ENCODE data around the gene TAS2R38.

TAS2R38 gene

GRCh38 chr7:142010952-142011548, 37.5 kb upstream of the TAS2R38 start:
- ATAC-seq = no peak
- TF ChIP-seq POU6F1 (CRISPR knock-in tag; IDR thresholded peaks at IDR 0.05; ENCODE audit: borderline replicate concordance, low read depth) (no peak), ZNF70 (CRISPR knock-in tag; IDR thresholded peaks at IDR 0.05) (no peak), BACH2 (CRISPR knock-in tag; IDR thresholded peaks at IDR 0.05; ENCODE audit: borderline replicate concordance) (no peak), CREB5 (CRISPR knock-in tag; IDR thresholded peaks at IDR 0.05; ENCODE audit: low read depth) (no peak), TSHZ2 (CRISPR knock-in tag; IDR thresholded peaks at IDR 0.05) (no peak), OSR1 (CRISPR knock-in tag; IDR thresholded peaks at IDR 0.05) (no peak), ZFP3 (CRISPR knock-in tag; IDR thresholded peaks at IDR 0.05) (no peak), PATZ1 (CRISPR knock-in tag; IDR thresholded peaks at IDR 0.05; ENCODE audit: borderline replicate concordance) (no peak), ZNF565 (CRISPR knock-in tag; conservative IDR thresholded peaks at IDR 0.05; ENCODE audit: low read depth) (no peak), CSDC2 (CRISPR knock-in tag; IDR thresholded peaks at IDR 0.05) (no peak), ZFP30 (CRISPR knock-in tag; IDR thresholded peaks at IDR 0.05) (no peak), PPARA (CRISPR knock-in tag; IDR thresholded peaks at IDR 0.05; ENCODE audit: borderline replicate concordance) (no peak), TCF4 (CRISPR knock-in tag; IDR thresholded peaks at IDR 0.05; ENCODE audit: borderline replicate concordance) (no peak), RARB (CRISPR knock-in tag; IDR thresholded peaks at IDR 0.05) (no peak), ESRRG (CRISPR knock-in tag; IDR thresholded peaks at IDR 0.05) (no peak), ZC3H10 (CRISPR knock-in tag; IDR thresholded peaks at IDR 0.05) (no peak), SNAI2 (CRISPR knock-in tag; IDR thresholded peaks at IDR 0.05) (no peak)

GRCh38 chr7:142009187-142009586, 35.6 kb upstream of the TAS2R38 start:
- no peak for TF ChIP-seq TCF4 (CRISPR knock-in tag; IDR thresholded peaks at IDR 0.05; ENCODE audit: borderline replicate concordance)
- ATAC-seq = no peak

- ATAC-seq = no peak
- no peak for TF ChIP-seq TOX (CRISPR knock-in tag; IDR thresholded peaks at IDR 0.05; ENCODE audit: borderline replicate concordance)
- no peak for TF ChIP-seq CSRNP3 (CRISPR knock-in tag; IDR thresholded peaks at IDR 0.05)
- no peak for TF ChIP-seq ZFP30 (CRISPR knock-in tag; IDR thresholded peaks at IDR 0.05)
- TF ChIP-seq GLIS3 (CRISPR knock-in tag; IDR thresholded peaks at IDR 0.05) = no peak
- no peak for TF ChIP-seq OSR1 (CRISPR knock-in tag; IDR thresholded peaks at IDR 0.05)
- TF ChIP-seq ZFP3 (CRISPR knock-in tag; IDR thresholded peaks at IDR 0.05) = no peak
- TF ChIP-seq ZNF565 (CRISPR knock-in tag; conservative IDR thresholded peaks at IDR 0.05; ENCODE audit: low read depth) = no peak
- no peak for TF ChIP-seq PPARA (CRISPR knock-in tag; IDR thresholded peaks at IDR 0.05; ENCODE audit: borderline replicate concordance)
- TF ChIP-seq ZC3H10 (CRISPR knock-in tag; IDR thresholded peaks at IDR 0.05) = no peak
- no peak for TF ChIP-seq TSHZ2 (CRISPR knock-in tag; IDR thresholded peaks at IDR 0.05)
Observed at GRCh38 chr7:142006577-142006976, 33.0 kb upstream of the TAS2R38 start.
